ENCODE results near the gene MINDY3.
"Not testable (repeated sequence)": the region's sequence is repeated elsewhere in the genome, so short reads cannot be mapped to it uniquely, and the experiment has no call there.

MINDY3 gene

DNA sequence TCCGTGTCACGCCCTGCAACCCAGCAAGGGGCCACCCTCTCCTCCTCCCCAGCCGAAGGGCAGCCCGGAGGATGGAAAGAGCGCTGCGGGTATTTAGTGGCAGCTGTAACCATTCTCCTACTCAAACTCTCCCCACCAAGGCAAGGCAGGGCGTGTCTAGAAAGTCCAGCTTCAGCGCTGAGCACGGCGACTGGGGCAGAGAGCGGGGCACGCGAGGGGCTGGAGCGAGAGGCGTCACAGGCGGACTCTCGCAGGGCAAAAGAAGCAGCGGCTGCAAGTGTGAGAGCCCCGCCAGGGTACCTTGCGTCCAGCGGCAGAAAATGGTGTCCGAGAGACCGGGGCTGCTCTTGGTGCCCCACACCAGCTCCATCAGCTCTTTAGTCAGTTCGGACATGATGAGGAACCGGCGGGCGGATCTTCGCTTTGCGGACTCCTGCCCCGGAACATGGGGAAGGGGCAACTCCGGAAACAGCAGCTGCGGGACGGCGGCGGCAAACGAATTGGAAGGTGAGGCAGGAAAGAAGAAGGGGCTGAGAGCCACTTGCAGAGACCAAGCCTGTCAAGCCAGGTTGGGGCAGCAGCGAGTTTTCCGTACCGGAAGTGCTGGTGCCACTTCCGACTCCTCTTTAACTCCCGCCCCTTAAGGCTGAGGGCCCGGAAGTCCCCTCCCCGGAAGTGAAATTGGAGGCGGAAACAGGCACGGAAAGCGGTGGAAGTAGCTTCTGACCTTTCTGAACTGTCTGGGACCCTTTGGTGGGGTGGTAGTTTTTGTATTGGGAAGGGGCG, at the start of gene MINDY3:
MINDY3 (minus strand) TSS at position 602 of the 786 bp plus-strand sequence; CDS start at position 394, 208 bp downstream.
- DNase-seq = peak; percentile 57

GRCh38 chr10:15901889-15902288, 41.6 kb upstream of the MINDY3 start:
- DNase-seq = no peak

GRCh38 chr10:15898046-15898445, 37.7 kb upstream of the MINDY3 start:
- no peak for DNase-seq

DNA sequence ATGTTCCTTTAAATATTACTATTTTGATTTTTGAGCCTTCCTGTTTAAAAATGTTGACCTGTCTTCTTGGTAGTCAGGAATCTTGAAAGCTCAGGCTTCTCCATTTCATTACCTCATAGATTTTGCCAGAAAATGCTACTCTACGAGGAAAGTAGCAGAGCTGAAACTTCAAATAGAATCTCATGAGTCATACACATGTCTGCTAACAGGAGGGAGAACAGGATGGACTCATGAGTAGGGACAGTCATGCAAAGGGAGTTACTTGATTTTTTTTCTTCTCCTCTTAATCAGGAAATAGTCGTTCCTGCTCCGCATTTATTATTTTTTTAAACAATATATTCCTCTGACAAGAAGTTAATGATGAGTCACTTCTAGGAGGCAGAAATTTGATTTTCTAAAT, 37.0 kb upstream of the MINDY3 start:
- no peak for DNase-seq

GRCh38 chr10:15896654-15897053, 36.3 kb upstream of the MINDY3 start:
- no peak for DNase-seq

DNA sequence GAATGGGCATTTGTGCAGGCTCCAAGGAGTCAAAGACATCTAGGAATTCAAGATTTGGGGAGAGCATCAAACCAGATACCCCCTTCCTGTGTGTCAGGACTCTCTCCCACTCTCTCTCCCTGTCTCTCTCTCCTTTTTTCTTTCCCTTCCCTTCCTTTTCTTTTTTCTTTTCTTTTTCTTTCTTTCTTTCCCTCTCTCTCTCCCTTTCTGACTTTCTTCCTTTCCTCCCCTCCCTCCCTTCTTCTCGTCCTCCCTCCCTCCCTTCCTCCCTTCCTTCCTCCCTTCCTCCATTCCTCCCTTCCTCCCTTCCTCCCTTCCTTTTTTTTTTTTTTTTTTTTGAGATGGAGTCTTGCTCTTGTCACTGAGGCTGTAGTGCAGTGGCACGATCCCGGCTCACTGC, 24.1 kb upstream of the MINDY3 start:
- DNase-seq = no peak

GRCh38 chr10:15881542-15881941, 21.2 kb upstream of the MINDY3 start:
- DNase-seq = no peak

DNA sequence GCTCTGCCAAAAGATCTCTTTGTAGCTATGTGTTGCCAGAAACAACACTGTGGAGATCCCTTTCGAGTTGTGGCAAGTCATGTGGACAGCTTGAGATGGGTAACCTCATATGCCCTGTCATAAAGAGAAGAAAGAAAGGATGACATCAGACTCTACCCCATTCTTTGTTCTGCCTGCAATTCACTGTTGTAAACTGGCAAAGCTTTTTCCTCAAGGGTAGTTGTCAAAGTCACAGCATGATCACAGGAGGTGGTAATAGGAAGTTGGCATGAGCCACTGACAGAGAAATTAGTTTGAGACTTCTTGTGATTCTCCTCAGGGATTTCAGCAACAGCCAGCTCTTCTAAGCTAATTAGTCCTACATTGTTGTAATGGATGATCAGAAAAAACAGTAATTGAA, 19.4 kb upstream of the MINDY3 start:
- peak; percentile 18 for DNase-seq

DNA sequence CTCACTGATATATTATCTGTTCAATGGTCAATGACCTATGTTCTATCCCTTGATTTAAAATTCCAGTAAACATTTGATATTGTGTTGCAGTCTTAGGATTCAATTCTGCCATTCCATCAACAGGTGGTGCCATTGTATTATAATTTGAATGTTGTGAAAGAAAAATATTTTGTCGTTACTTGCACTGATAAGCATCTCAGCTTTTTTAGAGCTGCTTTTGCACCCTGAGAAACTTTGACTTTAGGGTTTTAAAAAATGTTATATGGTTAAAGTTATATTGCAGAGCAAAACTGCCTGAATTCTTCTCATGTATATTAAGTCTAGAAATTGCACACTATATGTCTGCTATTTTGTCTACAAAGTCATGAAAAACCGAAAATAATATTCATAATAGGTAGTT, 18.8 kb upstream of the MINDY3 start:
- no peak for DNase-seq

- no peak for DNase-seq
These were observed 17.7 kb upstream of the MINDY3 start for GRCh38 chr10:15877836-15878576.

GRCh38 chr10:15876274-15876673, 16.0 kb upstream of the MINDY3 start:
- not testable (repeated sequence) for DNase-seq

DNA sequence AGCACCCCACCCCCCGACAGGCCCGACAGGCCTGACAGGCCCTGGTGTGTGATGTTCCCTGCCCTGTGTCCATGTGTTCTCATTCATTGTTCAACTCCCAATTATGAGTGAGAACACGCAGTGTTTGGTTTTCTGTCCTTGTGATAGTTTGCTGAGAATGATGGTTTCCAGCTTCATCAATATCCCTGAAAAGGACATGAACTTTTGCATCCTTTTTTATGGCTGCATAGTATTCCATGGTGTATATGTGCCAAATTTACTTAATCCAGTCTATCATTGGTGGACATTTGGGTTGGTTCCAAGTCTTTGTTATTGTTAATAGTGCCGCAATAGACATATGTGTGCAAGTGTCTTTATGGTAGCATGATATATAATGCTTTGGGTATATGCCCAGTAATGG, 12.3 kb upstream of the MINDY3 start:
- DNase-seq = not testable (repeated sequence)

- DNase-seq = no peak
These were observed 11.5 kb upstream of the MINDY3 start for GRCh38 chr10:15871823-15872222.

DNA sequence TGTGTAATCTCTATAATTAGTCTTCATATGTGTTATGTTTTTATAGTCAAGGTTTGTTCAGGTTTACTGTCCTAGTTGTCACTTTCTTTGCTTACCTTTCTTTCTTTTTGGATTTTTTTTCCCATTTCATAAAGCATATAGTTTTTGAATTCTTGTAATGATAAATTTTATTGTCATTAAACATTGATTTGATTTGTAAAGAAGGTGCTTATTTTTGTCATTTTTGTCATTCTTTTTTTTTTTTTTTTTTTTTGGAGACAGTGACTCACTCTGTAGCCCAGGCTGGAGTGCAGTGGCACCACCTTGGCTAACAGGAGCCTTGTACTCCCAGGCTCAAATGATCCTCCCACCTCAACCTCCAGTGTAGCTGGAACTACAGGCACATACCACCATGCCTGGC, 9.6 kb upstream of the MINDY3 start:
- no peak for DNase-seq

DNA sequence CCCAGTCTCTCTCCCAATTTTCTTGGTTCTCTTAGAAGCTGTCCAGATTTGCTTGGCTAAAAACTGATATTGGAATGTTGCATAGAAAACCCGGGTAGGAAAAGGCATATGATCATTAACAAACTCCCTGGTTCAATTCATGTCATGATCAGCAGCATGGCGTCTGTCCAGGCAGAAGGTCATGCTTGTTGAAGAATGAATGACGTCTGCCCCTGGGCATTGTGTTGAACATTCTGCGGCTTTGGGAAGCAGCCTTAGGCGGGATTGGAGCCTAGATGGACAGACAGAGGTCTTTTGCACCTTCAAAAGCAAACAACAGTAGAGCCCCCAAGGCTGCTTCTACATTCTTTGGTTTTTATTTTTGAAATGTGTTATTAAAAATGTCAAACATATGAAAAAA, 7.7 kb upstream of the MINDY3 start:
- no peak for DNase-seq

GRCh38 chr10:15865304-15865703, 5.0 kb upstream of the MINDY3 start:
- DNase-seq = no peak

GRCh38 chr10:15864419-15864818, 4.1 kb upstream of the MINDY3 start:
- no peak for DNase-seq

- no peak for DNase-seq
These were observed 3.4 kb upstream of the MINDY3 start for GRCh38 chr10:15863733-15864132.

DNA sequence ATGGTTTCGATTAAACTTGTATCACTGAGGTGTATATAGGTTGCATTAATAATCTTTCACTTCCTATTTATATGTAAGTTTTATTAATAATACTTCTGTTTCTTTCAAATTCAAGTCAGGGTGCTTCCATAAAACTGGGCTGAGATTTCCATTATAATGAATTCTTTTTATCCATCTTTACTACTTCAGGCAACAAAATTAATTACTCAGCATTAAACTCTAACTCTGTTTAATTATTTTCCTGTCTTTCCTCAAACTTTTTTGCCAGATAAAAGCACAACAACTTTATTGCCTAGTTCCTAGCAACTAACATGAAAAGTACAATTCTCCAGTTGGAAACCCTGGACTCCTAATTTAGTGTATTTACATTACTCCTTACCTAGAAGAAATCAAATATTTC, 3.0 kb upstream of the MINDY3 start:
- no peak for DNase-seq

DNA sequence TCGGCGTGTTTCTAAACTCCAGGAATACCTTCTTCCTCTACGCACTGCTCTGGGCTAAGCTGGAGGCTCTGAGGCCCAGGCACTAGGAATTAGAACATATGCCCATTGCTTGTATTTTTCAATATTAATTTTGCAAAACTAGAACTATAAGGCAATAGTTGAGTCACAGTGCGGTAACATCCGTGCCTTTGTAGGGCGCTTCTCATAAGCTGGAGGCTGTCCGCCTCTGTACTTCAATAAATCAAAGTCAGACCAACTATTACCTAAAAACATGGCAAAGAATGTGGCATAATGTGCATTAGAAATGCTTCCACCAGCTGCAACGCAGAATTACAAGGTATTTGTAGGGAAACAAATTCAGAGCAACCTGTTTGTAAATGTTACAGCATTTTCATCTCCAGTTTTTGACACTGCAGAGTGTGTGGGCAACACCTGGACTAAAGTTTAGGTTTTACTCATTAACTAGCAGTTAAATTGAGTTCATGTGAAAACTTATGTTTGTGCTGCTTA, 440 bp upstream of the MINDY3 start:
- no peak for DNase-seq

GRCh38 chr10:15859509-15859905, 800 bp downstream of the MINDY3 start:
- no peak for DNase-seq

DNA sequence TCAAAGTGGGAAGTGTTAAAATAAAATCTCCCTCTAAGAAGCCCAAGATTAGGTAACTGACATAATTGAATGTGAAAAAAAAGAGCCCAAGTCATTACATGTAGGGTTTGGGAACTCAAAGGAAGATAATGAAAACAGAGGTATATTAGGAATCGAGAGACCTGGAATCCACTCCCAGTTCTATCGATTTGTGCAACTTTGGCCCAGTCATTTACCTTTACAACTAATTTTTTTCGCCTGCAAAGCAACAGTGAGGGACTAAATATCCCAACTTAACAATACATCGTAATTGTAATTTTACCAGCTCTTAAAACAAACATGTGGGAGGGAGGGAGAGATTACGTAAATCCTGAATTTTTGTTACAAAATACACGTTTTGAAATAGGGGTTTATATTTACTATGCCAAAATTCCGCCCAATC, 1.4 kb downstream of the MINDY3 start:
- DNase-seq = no peak

- no peak for DNase-seq
These were observed 3.2 kb downstream of the MINDY3 start for GRCh38 chr10:15857107-15857575.
